C4-2B (cell line): ENCODE results near the gene ANXA2.
"Not testable (repeated sequence)": the region's sequence is repeated elsewhere in the genome, so short reads cannot be mapped to it uniquely, and the experiment has no call there.

ENCODE experiments used
- H3K27ac ChIP-seq: fragments of 450-650 bp; 2 replicates; pipeline ENCODE4 v1.5.1; 2017
- CTCF ChIP-seq: fragments of 450-650 bp; conservative IDR thresholded peaks from 2 replicates; pipeline ENCODE4 v1.5.1; 2017; ENCODE audit warnings: mild to moderate bottlenecking
- ZFX ChIP-seq: fragments of 450-650 bp; IDR thresholded peaks from 2 replicates; pipeline ENCODE4 v1.6.1; 2017

ANXA2 gene

GRCh38 chr15:60363087-60363549, 34.7 kb downstream of the ANXA2 start:
- TF ChIP-seq ZFX (no peak), CTCF (no peak)
- H3K27ac ChIP-seq = no peak overlapping the region

- no peak for TF ChIP-seq CTCF
- no peak for TF ChIP-seq ZFX
- H3K27ac ChIP-seq = no peak overlapping the region
Observed at GRCh38 chr15:60362321-60363086, 35.3 kb downstream of the ANXA2 start.

GRCh38 chr15:60359738-60360137, 38.0 kb downstream of the ANXA2 start:
- peak; percentile 90 for TF ChIP-seq CTCF
- H3K27ac ChIP-seq = not testable (repeated sequence)

- H3K27ac ChIP-seq = no peak overlapping the region
Observed at GRCh38 chr15:60358935-60359682, 38.7 kb downstream of the ANXA2 start.

GRCh38 chr15:60356832-60357231, 41.0 kb downstream of the ANXA2 start:
- no peak for TF ChIP-seq CTCF
- no peak for TF ChIP-seq ZFX
- no peak overlapping the region for H3K27ac ChIP-seq

More at GRCh38 chr15:60358935-60359682, 38.7 kb downstream of the ANXA2 start:
- no peak for TF ChIP-seq ZFX
- TF ChIP-seq CTCF = no peak

GRCh38 chr15:60355148-60355857, 42.5 kb downstream of the ANXA2 start:
- no peak for TF ChIP-seq CTCF
- TF ChIP-seq ZFX = no peak
- no peak overlapping the region for H3K27ac ChIP-seq
